ENCODE measurements around the gene ADGRV1.

DNA sequence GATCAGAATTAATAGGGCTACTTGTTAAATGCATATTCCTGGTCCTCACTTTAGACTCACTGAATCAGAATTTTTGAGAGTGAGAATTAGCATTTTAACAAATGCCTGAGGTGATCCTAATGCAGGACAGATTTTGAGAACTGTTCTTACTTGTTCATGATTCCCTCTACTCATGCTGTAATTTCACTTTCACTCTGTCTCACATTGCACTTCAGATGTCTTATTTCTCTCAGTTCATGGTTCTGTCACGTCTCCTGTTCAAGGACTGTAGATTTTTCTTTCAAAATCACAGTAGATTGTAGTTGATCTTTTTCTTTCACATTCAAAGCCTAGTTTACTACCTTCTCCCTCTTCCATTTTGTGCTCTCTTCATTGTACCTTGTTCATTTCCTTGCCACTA, 54.3 kb downstream of the ADGRV1 start:
- TF ChIP-seq EZH2 (IDR thresholded peaks at IDR 0.05; ENCODE audit: borderline replicate concordance, insufficient read depth, low read length, poor library complexity, severe bottlenecking) (no peak), SMC3 (conservative IDR thresholded peaks at IDR 0.05; ENCODE audit: poor library complexity) (no peak), POLR2AphosphoS5 (IDR thresholded peaks at IDR 0.05) (no peak), EP300 (conservative IDR thresholded peaks at IDR 0.05; ENCODE audit: poor library complexity, severe bottlenecking) (no peak), TAF1 (IDR thresholded peaks at IDR 0.05; ENCODE audit: low read depth) (no peak)
- TF ChIP-seq, protein P1, sequence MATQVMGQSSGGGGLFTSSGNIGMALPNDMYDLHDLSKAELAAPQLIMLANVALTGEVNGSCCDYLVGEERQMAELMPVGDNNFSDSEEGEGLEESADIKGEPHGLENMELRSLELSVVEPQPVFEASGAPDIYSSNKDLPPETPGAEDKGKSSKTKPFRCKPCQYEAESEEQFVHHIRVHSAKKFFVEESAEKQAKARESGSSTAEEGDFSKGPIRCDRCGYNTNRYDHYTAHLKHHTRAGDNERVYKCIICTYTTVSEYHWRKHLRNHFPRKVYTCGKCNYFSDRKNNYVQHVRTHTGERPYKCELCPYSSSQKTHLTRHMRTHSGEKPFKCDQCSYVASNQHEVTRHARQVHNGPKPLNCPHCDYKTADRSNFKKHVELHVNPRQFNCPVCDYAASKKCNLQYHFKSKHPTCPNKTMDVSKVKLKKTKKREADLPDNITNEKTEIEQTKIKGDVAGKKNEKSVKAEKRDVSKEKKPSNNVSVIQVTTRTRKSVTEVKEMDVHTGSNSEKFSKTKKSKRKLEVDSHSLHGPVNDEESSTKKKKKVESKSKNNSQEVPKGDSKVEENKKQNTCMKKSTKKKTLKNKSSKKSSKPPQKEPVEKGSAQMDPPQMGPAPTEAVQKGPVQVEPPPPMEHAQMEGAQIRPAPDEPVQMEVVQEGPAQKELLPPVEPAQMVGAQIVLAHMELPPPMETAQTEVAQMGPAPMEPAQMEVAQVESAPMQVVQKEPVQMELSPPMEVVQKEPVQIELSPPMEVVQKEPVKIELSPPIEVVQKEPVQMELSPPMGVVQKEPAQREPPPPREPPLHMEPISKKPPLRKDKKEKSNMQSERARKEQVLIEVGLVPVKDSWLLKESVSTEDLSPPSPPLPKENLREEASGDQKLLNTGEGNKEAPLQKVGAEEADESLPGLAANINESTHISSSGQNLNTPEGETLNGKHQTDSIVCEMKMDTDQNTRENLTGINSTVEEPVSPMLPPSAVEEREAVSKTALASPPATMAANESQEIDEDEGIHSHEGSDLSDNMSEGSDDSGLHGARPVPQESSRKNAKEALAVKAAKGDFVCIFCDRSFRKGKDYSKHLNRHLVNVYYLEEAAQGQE (IDR thresholded peaks at IDR 0.05; ENCODE audit: borderline replicate concordance), result no peak
- TF ChIP-seq, protein P2, sequence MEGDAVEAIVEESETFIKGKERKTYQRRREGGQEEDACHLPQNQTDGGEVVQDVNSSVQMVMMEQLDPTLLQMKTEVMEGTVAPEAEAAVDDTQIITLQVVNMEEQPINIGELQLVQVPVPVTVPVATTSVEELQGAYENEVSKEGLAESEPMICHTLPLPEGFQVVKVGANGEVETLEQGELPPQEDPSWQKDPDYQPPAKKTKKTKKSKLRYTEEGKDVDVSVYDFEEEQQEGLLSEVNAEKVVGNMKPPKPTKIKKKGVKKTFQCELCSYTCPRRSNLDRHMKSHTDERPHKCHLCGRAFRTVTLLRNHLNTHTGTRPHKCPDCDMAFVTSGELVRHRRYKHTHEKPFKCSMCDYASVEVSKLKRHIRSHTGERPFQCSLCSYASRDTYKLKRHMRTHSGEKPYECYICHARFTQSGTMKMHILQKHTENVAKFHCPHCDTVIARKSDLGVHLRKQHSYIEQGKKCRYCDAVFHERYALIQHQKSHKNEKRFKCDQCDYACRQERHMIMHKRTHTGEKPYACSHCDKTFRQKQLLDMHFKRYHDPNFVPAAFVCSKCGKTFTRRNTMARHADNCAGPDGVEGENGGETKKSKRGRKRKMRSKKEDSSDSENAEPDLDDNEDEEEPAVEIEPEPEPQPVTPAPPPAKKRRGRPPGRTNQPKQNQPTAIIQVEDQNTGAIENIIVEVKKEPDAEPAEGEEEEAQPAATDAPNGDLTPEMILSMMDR (IDR thresholded peaks at IDR 0.05; ENCODE audit: poor library complexity, severe bottlenecking), result no peak

Data from neural cell (in vitro differentiated cells).